Measurements from ENCODE around the gene TRIM69.
"Not testable (repeated sequence)": the region's sequence is repeated elsewhere in the genome, so short reads cannot be mapped to it uniquely, and the experiment has no call there.

GRCh38 chr15:44689318-44689717, 47.0 kb upstream of the TRIM69 start:
- TF ChIP-seq CTCF (IDR thresholded peaks at IDR 0.05); SIN3A (IDR thresholded peaks at IDR 0.05; ENCODE audit: borderline replicate concordance, insufficient read depth, low read depth, low read length); POLR2AphosphoS5 (IDR thresholded peaks at IDR 0.05; ENCODE audit: low read depth, low read length): not testable (repeated sequence)
